Measurements from ENCODE around the gene SYT9. TPM values are rescaled to one million over a fixed set of nuclear protein-coding genes. Genes with fewer than 3 reads are reported as not detected.

SYT9 gene
- total and polyA plus RNA-seq, 2 experiments from 2014 or later: not detected

GRCh38 chr11:7493670-7494069, 242.0 kb downstream of the SYT9 start:
- no peaks in the 10 kb centered on the region for H3K79me2 ChIP-seq (ENCODE audit: insufficient read depth)
- peaks cover 8% of the 10 kb centered on the region; the same call in 1 of the 2 replicates for H3F3A ChIP-seq (ENCODE audit: insufficient read depth)
- H3K9me3 ChIP-seq (ENCODE audit: low read depth): no peaks in the 10 kb centered on the region
- TF ChIP-seq EZH2phosphoT487 (IDR thresholded peaks at IDR 0.05; ENCODE audit: insufficient read depth, low read depth): no peak
- TF ChIP-seq EZH2 (IDR thresholded peaks at IDR 0.05; ENCODE audit: insufficient read depth, poor library complexity, severe bottlenecking): no peak
- H3K4me3 ChIP-seq: no peak overlapping the region
- no peaks in the 10 kb centered on the region for H3K27me3 ChIP-seq (replicated peaks; ENCODE audit: insufficient read depth)
- no peak overlapping the region for H2AFZ ChIP-seq
- H3K4me2 ChIP-seq (ENCODE audit: unreplicated experiment): no peak overlapping the region
- no peak overlapping the region for H3K9ac ChIP-seq
- no peaks in the 10 kb centered on the region for H3K9me2 ChIP-seq (ENCODE audit: insufficient read depth)
- WGBS, 2 experiments (ENCODE audit: low coverage in 1 of 2, low lambda C conversion rate in 2 of 2, missing lambda C conversion rate in 2 of 2): 87% methylated on average over 2 of the region's 2 CpGs
- DNase-seq: no peak
- no peaks in the 10 kb centered on the region for H4K20me1 ChIP-seq (ENCODE audit: insufficient read depth)
- in situ Hi-C loops (cut with MboI): no loop called here
- H3K27ac ChIP-seq: no peak overlapping the region
- no peaks in the 10 kb centered on the region for H3K36me3 ChIP-seq (ENCODE audit: low read depth)
- H3K4me1 ChIP-seq (ENCODE audit: insufficient read depth): peaks cover 17% of the 10 kb centered on the region

- H3K36me3 ChIP-seq (ENCODE audit: low read depth): no peaks in the 10 kb centered on the region
- no peak overlapping the region for H3K4me2 ChIP-seq (ENCODE audit: unreplicated experiment)
- H3K4me1 ChIP-seq (ENCODE audit: insufficient read depth): peaks cover 15% of the 10 kb centered on the region
- no peak overlapping the region for H3K27ac ChIP-seq
- no peak overlapping the region for H3K4me3 ChIP-seq
- H3K9ac ChIP-seq: no peak overlapping the region
- in situ Hi-C loops (cut with MboI): no loop called here
- peaks cover 8% of the 10 kb centered on the region; the same call in 1 of the 2 replicates for H3F3A ChIP-seq (ENCODE audit: insufficient read depth)
- H3K79me2 ChIP-seq (ENCODE audit: insufficient read depth): no peaks in the 10 kb centered on the region
- no peak overlapping the region for H2AFZ ChIP-seq
- H3K27me3 ChIP-seq (replicated peaks; ENCODE audit: insufficient read depth): no peaks in the 10 kb centered on the region
- H3K9me3 ChIP-seq (ENCODE audit: low read depth): no peaks in the 10 kb centered on the region
- WGBS, 2 experiments (ENCODE audit: low coverage in 1 of 2, low lambda C conversion rate in 2 of 2, missing lambda C conversion rate in 2 of 2): 83 to 86% methylated on average over 5 of the region's 5 CpGs
- no peaks in the 10 kb centered on the region for H3K9me2 ChIP-seq (ENCODE audit: insufficient read depth)
- no peak for DNase-seq
- TF ChIP-seq EZH2 (IDR thresholded peaks at IDR 0.05; ENCODE audit: insufficient read depth, poor library complexity, severe bottlenecking) (no peak), EZH2phosphoT487 (IDR thresholded peaks at IDR 0.05; ENCODE audit: insufficient read depth, low read depth) (no peak)
- no peaks in the 10 kb centered on the region for H4K20me1 ChIP-seq (ENCODE audit: insufficient read depth)
Observed at GRCh38 chr11:7494086-7494745, 242.5 kb downstream of the SYT9 start.

DNA sequence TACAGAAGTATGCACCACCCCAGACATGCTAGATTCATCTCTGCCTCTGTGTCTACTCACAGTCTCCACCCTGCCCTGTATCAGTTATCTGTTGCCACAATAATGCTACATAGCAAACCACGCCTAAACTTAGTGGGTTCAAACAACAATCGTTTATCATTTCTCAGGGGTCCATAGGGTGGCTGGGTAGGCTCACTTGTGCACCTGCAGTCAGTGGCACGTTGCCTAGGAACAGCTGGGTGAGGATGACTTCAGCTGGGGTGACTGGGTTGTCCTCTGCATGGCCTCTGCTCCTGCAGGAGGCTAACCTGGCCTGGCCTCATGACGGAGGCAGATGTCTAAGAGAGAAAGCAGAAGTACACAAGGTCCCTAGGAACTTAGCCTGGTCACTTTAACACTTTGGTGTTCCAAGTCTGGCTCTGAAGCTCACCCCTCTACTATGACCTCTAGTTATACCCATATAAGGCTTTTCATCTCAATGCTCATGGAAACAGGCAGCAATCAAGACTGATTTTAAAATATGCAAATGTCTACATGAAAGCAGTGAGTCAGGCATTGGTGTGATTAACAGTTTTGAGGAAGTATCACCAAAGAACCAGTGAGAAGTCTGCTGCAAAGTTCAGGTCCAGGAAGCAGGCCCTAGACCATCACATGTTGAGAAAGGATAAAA, 244.3 kb downstream of the SYT9 start:
- H3K9ac ChIP-seq: no peak overlapping the region
- no peaks in the 10 kb centered on the region for H3K9me2 ChIP-seq (ENCODE audit: insufficient read depth)
- no peak overlapping the region for H3K4me2 ChIP-seq (ENCODE audit: unreplicated experiment)
- TF ChIP-seq EZH2phosphoT487 (IDR thresholded peaks at IDR 0.05; ENCODE audit: insufficient read depth, low read depth) (no peak), EZH2 (IDR thresholded peaks at IDR 0.05; ENCODE audit: insufficient read depth, poor library complexity, severe bottlenecking) (no peak)
- no peaks in the 10 kb centered on the region for H3K9me3 ChIP-seq (ENCODE audit: low read depth)
- H3K4me3 ChIP-seq: no peak overlapping the region
- H3K27ac ChIP-seq: no peak overlapping the region
- H3F3A ChIP-seq (ENCODE audit: insufficient read depth): no peaks in the 10 kb centered on the region
- no peaks in the 10 kb centered on the region for H4K20me1 ChIP-seq (ENCODE audit: insufficient read depth)
- no peaks in the 10 kb centered on the region for H3K79me2 ChIP-seq (ENCODE audit: insufficient read depth)
- DNase-seq: no peak
- H2AFZ ChIP-seq: no peak overlapping the region
- H3K4me1 ChIP-seq (ENCODE audit: insufficient read depth): no peaks in the 10 kb centered on the region
- H3K36me3 ChIP-seq (ENCODE audit: low read depth): no peaks in the 10 kb centered on the region
- WGBS, 2 experiments (ENCODE audit: low coverage in 1 of 2, low lambda C conversion rate in 2 of 2, missing lambda C conversion rate in 2 of 2): 70 to 85% methylated on average over 4 of the region's 4 CpGs
- H3K27me3 ChIP-seq (replicated peaks; ENCODE audit: insufficient read depth): no peaks in the 10 kb centered on the region
- in situ Hi-C loops (cut with MboI): no loop called here

GRCh38 chr11:7498193-7498592, 246.5 kb downstream of the SYT9 start:
- Histone ChIP-seq H4K20me1 (ENCODE audit: insufficient read depth) (no peaks in the 10 kb centered on the region), H3K27me3 (replicated peaks; ENCODE audit: insufficient read depth) (no peaks in the 10 kb centered on the region), H3K27ac (no peak overlapping the region), H3K4me1 (ENCODE audit: insufficient read depth) (no peaks in the 10 kb centered on the region), H3K9me2 (ENCODE audit: insufficient read depth) (no peaks in the 10 kb centered on the region), H3K4me2 (ENCODE audit: unreplicated experiment) (no peak overlapping the region), H3K9ac (no peak overlapping the region), H3K9me3 (ENCODE audit: low read depth) (no peaks in the 10 kb centered on the region), H3F3A (ENCODE audit: insufficient read depth) (no peaks in the 10 kb centered on the region), H3K79me2 (ENCODE audit: insufficient read depth) (no peaks in the 10 kb centered on the region), H2AFZ (no peak overlapping the region), H3K36me3 (ENCODE audit: low read depth) (no peaks in the 10 kb centered on the region), H3K4me3 (no peak overlapping the region)
- in situ Hi-C loops (cut with MboI): no loop called here
- TF ChIP-seq EZH2phosphoT487 (IDR thresholded peaks at IDR 0.05; ENCODE audit: insufficient read depth, low read depth): no peak
- no peak for TF ChIP-seq EZH2 (IDR thresholded peaks at IDR 0.05; ENCODE audit: insufficient read depth, poor library complexity, severe bottlenecking)
- DNase-seq: no peak
- WGBS, 2 experiments (ENCODE audit: low coverage in 1 of 2, low lambda C conversion rate in 2 of 2, missing lambda C conversion rate in 2 of 2): 93 to 96% methylated on average over 4 of the region's 4 CpGs
